H1 (cell line): Measurements from ENCODE around the gene NKAIN4. TPM values are rescaled to one million over a fixed set of nuclear protein-coding genes. Genes with fewer than 3 reads are reported as not detected.

Source experiments
- FOSL1 ChIP-seq: IDR thresholded peaks from 2 replicates; pipeline ENCODE4 v1.6.1; 2011; ENCODE audit warnings: mild to moderate bottlenecking, low read depth, low read length, moderate library complexity; ENCODE audit not compliant: insufficient read depth
- USF2 ChIP-seq: IDR thresholded peaks from 2 replicates; pipeline ENCODE4 v1.6.1; 2011; ENCODE audit warnings: low read length, improper control_type of control experiment
- polyA plus RNA-seq, 7 experiments: library from polyadenylated mRNA; depleted of rRNA in 3 of 7; stranded (reverse) in 5 of 7; unstranded in 2 of 7; fragments of >200 nt in 5 of 7; fragments of 200-250 nt in 2 of 7; gene quantifications; 1 replicate in 5 of 7; 2 replicates in 1 of 7; 4 replicates in 1 of 7; pipeline versions ENCODE4 v1.2.1 to v1.2.3, GENCODE V29; 2011 to 2013; ENCODE audit warnings: missing spikeins in 2 of 7, mixed read lengths in 2 of 7
- total RNA-seq: library from RNA; stranded (reverse); fragmentation: NEBNext Ultra II Directional; extraction: Animal tissue kit (Norgen Biotek cat#: 25700); gene quantifications from 2 replicates; pipeline ENCODE4 v1.2.1, GENCODE V29; 2021

NKAIN4 gene
- total and polyA plus RNA-seq, 2 of the 8 experiments (the other 6 are each of a cell fraction or from before 2014, with no cell fraction given) = 6.9 to 17.0 TPM

- TF ChIP-seq USF2 = no peak
- no peak for TF ChIP-seq FOSL1
Measured at GRCh38 chr20:63239431-63239830, 14.8 kb downstream of the NKAIN4 start (continued).
